Lung (tissue), 12 donors: ENCODE results near the gene MTA1. TPM values are rescaled to one million over a fixed set of nuclear protein-coding genes. Genes with fewer than 3 reads are reported as not detected.

Source experiments
- ATAC-seq: fragments of 200-7000 bp; cut with Tn5 transposase; one replicate; pipeline ENCODE4 v1.9.1; 2020; ENCODE audit warnings: moderate number of reproducible peaks; ENCODE audit not compliant: insufficient read depth, low FRiP score
- DNase-seq, 3 donors: peaks; one replicate each; pipeline ENCODE4 v3.0.0-alpha.2; 2013 to 2017
- H3K27ac ChIP-seq, 2 donors: one replicate each; pipeline ENCODE4 v1.5.1; 2013; ENCODE audit warnings: mild to moderate bottlenecking in 2 of 2, moderate library complexity in 2 of 2, control low read depth in 1 of 2, inconsistent platforms in 1 of 2, low read depth in 1 of 2, low read length in 1 of 2
- H3K27me3 ChIP-seq, 3 donors: one replicate each; pipeline ENCODE4 v1.5.1; 2013; ENCODE audit warnings: low read length in 2 of 3; ENCODE audit not compliant: control insufficient read depth in 3 of 3, insufficient read depth in 3 of 3
- H3K36me3 ChIP-seq, 4 donors: one replicate each; pipeline ENCODE4 v1.5.1; 2013; ENCODE audit warnings: low read length in 4 of 4, mild to moderate bottlenecking in 1 of 4, moderate library complexity in 1 of 4; ENCODE audit not compliant: control insufficient read depth in 4 of 4, insufficient read depth in 4 of 4
- H3K4me1 ChIP-seq, 5 donors: one replicate each; pipeline ENCODE4 v1.5.1; 2013; ENCODE audit warnings: low read length in 5 of 5, mild to moderate bottlenecking in 2 of 5, moderate library complexity in 1 of 5; ENCODE audit not compliant: control insufficient read depth in 5 of 5, insufficient read depth in 5 of 5
- H3K4me3 ChIP-seq: one replicate; pipeline ENCODE4 v1.5.1; 2013; ENCODE audit warnings: mild to moderate bottlenecking, control low read depth, moderate library complexity
- H3K9ac ChIP-seq, 2 donors: one replicate each; pipeline ENCODE4 v1.5.1; 2013; ENCODE audit warnings: low read length in 2 of 2, control low read depth in 1 of 2; ENCODE audit not compliant: insufficient read depth in 1 of 2
- H3K9me3 ChIP-seq, 4 donors: one replicate each; pipeline ENCODE4 v1.5.1; 2013; ENCODE audit warnings: low read length in 3 of 4, mild to moderate bottlenecking in 1 of 4, moderate library complexity in 1 of 4; ENCODE audit not compliant: control insufficient read depth in 4 of 4, insufficient read depth in 3 of 4
- WGBS, 2 donors: extraction: QIAGEN DNeasy Blood & Tissue Kit; methylation state at CpG; one replicate each; pipeline ENCODE4 v1.1.7; 2013; 5-methylcytosine and 5-hydroxymethylcytosine counted together
- polyA plus RNA-seq, 2 donors: library from polyadenylated mRNA; stranded (reverse); fragments of 200-250 nt; gene quantifications; one replicate each; pipeline ENCODE4 v1.2.1, GENCODE V29; 2013
- total RNA-seq, 2 donors: library from RNA; depleted of rRNA in 1 of 2; stranded (reverse); fragments of >200 nt in 1 of 2; gene quantifications; one replicate each; pipeline ENCODE4 v1.2.1, GENCODE V29; 2014 to 2021
- TF ChIP-seq, protein P1 (sequence below): IDR thresholded peaks from 2 replicates; pipeline ENCODE4 v1.5.1; 2012; ENCODE audit warnings: mild to moderate bottlenecking; ENCODE audit errors: control extremely low read depth, extremely low read depth
- donor health status: control.
- donor health status: control.
- donor health status: Bipolar disorder and iron deficiency.
- donor health status: healthy.
- donor health status: DM: yes; HTN: yes; CAD: no.

MTA1 gene
- total and polyA plus RNA-seq, 4 donors, result 40.2 to 113 (median 63.6) TPM

DNA sequence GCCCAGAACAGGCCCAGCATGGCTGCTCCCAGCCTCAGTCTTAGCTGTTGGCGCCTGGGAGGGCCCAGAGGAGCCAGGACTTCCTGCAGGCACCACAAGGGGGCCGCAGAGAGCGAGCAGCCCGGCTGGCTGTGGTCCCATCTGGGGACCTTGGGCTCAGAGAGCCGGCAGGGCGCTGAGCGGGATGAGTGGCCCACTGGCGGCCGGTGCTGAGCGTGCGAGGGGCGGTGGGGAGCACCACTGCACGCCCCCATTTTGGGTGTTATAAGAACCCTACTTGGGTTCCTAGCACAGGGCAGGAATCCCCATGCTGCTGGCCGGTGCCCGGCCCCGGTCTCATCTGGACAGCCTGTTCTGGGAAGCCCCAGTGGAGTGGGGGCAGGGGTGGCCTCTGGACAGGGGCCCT lies 29.1 kb downstream of the MTA1 start:
- peak; percentile 78 for ATAC-seq
- Histone ChIP-seq H3K9me3 (no peaks in the 10 kb centered on the region), H3K27me3 (no peaks in the 10 kb centered on the region), H3K4me3 (no peak overlapping the region), H3K4me1 (peaks cover 0 to 4% (median 0%) of the 10 kb centered on the region in 5 donors), H3K36me3 (peaks cover 2 to 20% (median 10%) of the 10 kb centered on the region in 4 donors), H3K27ac (no peak overlapping the region), H3K9ac (no peak overlapping the region)
- peak; percentile 77 to 83 (median 81) for DNase-seq
- 38 to 59% methylated on average over 16 of the region's 16 CpGs for WGBS, 2 donors
- TF ChIP-seq, protein P1, sequence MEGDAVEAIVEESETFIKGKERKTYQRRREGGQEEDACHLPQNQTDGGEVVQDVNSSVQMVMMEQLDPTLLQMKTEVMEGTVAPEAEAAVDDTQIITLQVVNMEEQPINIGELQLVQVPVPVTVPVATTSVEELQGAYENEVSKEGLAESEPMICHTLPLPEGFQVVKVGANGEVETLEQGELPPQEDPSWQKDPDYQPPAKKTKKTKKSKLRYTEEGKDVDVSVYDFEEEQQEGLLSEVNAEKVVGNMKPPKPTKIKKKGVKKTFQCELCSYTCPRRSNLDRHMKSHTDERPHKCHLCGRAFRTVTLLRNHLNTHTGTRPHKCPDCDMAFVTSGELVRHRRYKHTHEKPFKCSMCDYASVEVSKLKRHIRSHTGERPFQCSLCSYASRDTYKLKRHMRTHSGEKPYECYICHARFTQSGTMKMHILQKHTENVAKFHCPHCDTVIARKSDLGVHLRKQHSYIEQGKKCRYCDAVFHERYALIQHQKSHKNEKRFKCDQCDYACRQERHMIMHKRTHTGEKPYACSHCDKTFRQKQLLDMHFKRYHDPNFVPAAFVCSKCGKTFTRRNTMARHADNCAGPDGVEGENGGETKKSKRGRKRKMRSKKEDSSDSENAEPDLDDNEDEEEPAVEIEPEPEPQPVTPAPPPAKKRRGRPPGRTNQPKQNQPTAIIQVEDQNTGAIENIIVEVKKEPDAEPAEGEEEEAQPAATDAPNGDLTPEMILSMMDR, result peak; percentile 76

DNA sequence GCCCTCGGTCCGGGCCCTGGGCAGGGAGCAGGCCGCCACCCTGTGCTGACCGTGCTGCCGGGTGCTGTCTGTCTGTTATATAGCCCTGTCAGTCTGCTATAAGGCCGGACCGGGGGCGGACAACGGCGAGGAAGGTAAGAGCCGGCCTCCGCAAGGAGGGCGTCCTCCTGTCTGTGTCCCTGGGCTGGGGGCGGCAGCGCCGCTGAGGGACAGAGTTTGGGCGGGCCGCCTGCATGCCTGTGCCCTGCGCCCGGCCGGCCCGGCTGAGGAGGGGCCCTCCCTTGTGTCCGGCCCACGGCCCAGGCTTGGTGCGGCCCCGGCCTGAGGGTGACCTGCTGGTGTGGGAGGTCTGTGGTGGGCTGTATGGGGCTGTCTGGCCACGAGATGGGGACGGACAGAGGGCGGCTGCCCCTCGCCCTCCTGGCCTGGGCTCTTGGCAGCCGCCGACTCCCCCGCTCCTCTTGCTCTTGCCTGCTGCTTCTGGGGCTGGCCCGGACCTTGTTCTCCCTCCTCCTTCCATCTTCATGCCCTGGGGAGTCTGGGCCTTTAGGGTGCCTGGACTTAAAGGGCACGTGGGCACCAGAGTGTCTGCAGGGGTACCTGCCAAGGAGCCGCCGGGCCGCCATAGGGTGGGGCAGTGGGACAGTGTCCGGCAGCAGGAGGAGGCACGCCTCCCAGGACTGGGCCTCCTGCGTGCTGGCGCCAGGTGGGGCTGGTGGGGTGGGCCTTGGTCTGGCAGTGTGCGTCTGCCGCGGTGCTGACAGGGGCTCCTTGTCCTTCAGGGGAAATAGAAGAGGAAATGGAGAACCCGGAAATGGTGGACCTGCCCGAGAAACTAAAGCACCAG lies 29.9 kb downstream of the MTA1 start:
- ATAC-seq, result no peak
- Histone ChIP-seq H3K27me3 (no peaks in the 10 kb centered on the region), H3K9me3 (no peaks in the 10 kb centered on the region), H3K36me3 (peaks cover 2 to 24% (median 11%) of the 10 kb centered on the region in 4 donors), H3K27ac (no peak overlapping the region), H3K9ac (no peak overlapping the region), H3K4me1 (peaks cover 0 to 4% (median 0%) of the 10 kb centered on the region in 5 donors), H3K4me3 (no peak overlapping the region)
- 90 to 93% methylated on average over 43 to 47 of the region's 47 CpGs for WGBS, 2 donors
- DNase-seq, result no peak
- TF ChIP-seq, protein P1, result no peak

DNA sequence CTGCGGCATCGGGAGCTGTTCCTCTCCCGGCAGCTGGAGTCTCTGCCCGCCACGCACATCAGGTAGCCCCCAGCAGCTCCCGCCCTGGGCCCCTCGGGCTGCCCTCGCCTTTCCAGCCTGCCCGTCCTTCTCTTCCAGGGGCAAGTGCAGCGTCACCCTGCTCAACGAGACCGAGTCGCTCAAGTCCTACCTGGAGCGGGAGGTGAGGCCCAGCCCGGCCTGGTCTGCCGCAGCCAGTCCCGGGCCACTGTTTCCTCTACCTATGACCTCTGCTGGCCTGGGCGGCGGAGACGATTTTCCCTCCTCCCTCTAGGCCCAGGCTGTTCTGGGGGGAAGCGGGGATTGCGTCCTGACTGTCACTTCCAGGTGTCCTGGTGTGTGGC lies 30.5 kb downstream of the MTA1 start:
- TF ChIP-seq, protein P1, result no peak
- Histone ChIP-seq H3K4me1 (peaks cover 0 to 4% (median 0%) of the 10 kb centered on the region in 5 donors), H3K4me3 (no peak overlapping the region), H3K27ac (no peak overlapping the region), H3K9ac (no peak overlapping the region), H3K27me3 (no peaks in the 10 kb centered on the region), H3K9me3 (no peaks in the 10 kb centered on the region), H3K36me3 (peaks cover 2 to 26% (median 11%) of the 10 kb centered on the region in 4 donors)
- DNase-seq (no peak), ATAC-seq (no peak)
- WGBS, 2 donors, result 88 to 91% methylated on average over 21 to 22 of the region's 22 CpGs
